ENCODE measurements around the gene ZKSCAN5. TPM values are rescaled to one million over a fixed set of nuclear protein-coding genes. Genes with fewer than 3 reads are reported as not detected.

The ZKSCAN5 gene
- total and polyA plus RNA-seq, 2 of the 8 experiments (the other 6 are each of a cell fraction or from before 2014, with no cell fraction given), result 5.3 to 13.5 TPM

GRCh38 chr7:99576251-99576650 is 71.8 kb downstream of the ZKSCAN5 start:
- Histone ChIP-seq H2BK5ac (ENCODE audit: low read depth, low read length) (no peak overlapping the region), H3K9me3 (ENCODE audit: insufficient read depth in 2 of 2, low read depth in 1 of 2, low read length in 1 of 2) (no peaks in the 10 kb centered on the region), H3K36me3 (ENCODE audit: control insufficient read depth in 2 of 4, insufficient read depth in 4 of 4, low read length in 3 of 4) (peaks cover 2 to 25% (median 18%) of the 10 kb centered on the region in 4 experiments; a peak in 7 of 8 replicates), H2BK12ac (ENCODE audit: low read depth, low read length) (no peak overlapping the region), H3K79me1 (ENCODE audit: low read depth, low read length) (no peaks in the 10 kb centered on the region), H3K79me2 (ENCODE audit: control insufficient read depth in 1 of 2, insufficient read depth in 2 of 2, low read length in 2 of 2) (no peaks in the 10 kb centered on the region), H2AFZ (ENCODE audit: low read length) (no peak overlapping the region), H4K8ac (ENCODE audit: extremely low read depth, insufficient read depth, low read length) (no peak overlapping the region), H3K4ac (replicated peaks; ENCODE audit: insufficient read length, low read depth, low read length) (no peak overlapping the region), H4K5ac (ENCODE audit: insufficient read length, low read depth, low read length) (no peak overlapping the region), H2BK20ac (ENCODE audit: low read length) (no peak overlapping the region), H3K18ac (ENCODE audit: extremely low read depth, low read length) (no peak overlapping the region), H3K4me1 (replicated peaks in 1 of 4; ENCODE audit: control insufficient read depth in 3 of 4, insufficient read depth in 4 of 4, low read length in 3 of 4) (peaks cover 0 to 8% (median 3%) of the 10 kb centered on the region in 4 experiments; a peak in 3 of 7 replicates), H2BK120ac (replicated peaks; ENCODE audit: low read depth, low read length) (no peak overlapping the region), H3K9ac (replicated peaks in 1 of 4; ENCODE audit: extremely low read depth in 1 of 4, low read depth in 3 of 4, low read length in 3 of 4) (no peak overlapping the region), H3K23me2 (ENCODE audit: low read depth, low read length) (peaks cover 8% of the 10 kb centered on the region; the same call in 1 of the 2 replicates), H3K56ac (replicated peaks; ENCODE audit: insufficient read length, low read depth, low read length) (no peak overlapping the region), H3K27ac (ENCODE audit: low read depth, low read length) (no peak overlapping the region), H3K23ac (ENCODE audit: insufficient read length) (no peak overlapping the region), H3K27me3 (replicated peaks in 1 of 4; ENCODE audit: control insufficient read depth in 3 of 4, extremely low read depth in 1 of 4, insufficient read depth in 3 of 4, low read length in 3 of 4) (no peaks in the 10 kb centered on the region), H3K4me2 (ENCODE audit: insufficient read depth in 1 of 2, low read depth in 2 of 2, low read length in 2 of 2) (no peak overlapping the region), H2BK15ac (ENCODE audit: low read length) (no peak overlapping the region), H4K91ac (replicated peaks; ENCODE audit: insufficient read length, low read length) (no peak overlapping the region), H3K14ac (ENCODE audit: insufficient read length) (no peak overlapping the region), H3K4me3 (ENCODE audit: extremely low read depth in 1 of 4, insufficient read depth in 2 of 4, low read depth in 3 of 4, low read length in 4 of 4) (no peak overlapping the region), H4K20me1 (replicated peaks in 1 of 2; ENCODE audit: control insufficient read depth in 1 of 2, insufficient read depth in 2 of 2, low read length in 2 of 2) (no peaks in the 10 kb centered on the region), H2AK5ac (ENCODE audit: low read depth, low read length) (no peak overlapping the region)
- FAIRE-seq (no peak), DNase-seq (ENCODE audit: low read depth in 1 of 2, low spot score in 2 of 2) (no peak)
- CTCF ChIA-PET (ENCODE audit: partially characterized antibody), result no interaction called here
- 69% methylated on average over 3 of the region's 3 CpGs; no CpG with 5 or more reads in 1 of the 2 experiments for WGBS, 2 experiments (ENCODE audit: extremely low coverage in 1 of 2, insufficient coverage in 1 of 2, insufficient read length in 1 of 2, insufficient replicate concordance in 2 of 2, low coverage in 1 of 2, low lambda C conversion rate in 2 of 2, missing lambda C conversion rate in 1 of 2)
- POLR2A ChIA-PET (ENCODE audit: partially characterized antibody), result interaction anchor here (0.8 to 6.5 kb wide), 4 partner anchors 10 to 41 kb away, joined by 3 to 56 read pairs (median 23); partner anchors contain the start of genes ZNF655 and ZSCAN25
- TF ChIP-seq TAF7 (optimal IDR thresholded peaks at IDR 0.05; ENCODE audit: borderline replicate concordance, low read depth, low read length) (no peak), JUND (IDR thresholded peaks at IDR 0.05; ENCODE audit: low read length) (no peak), ATF3 (IDR thresholded peaks at IDR 0.05; ENCODE audit: insufficient read depth, low read depth, low read length) (no peak), BACH1 (IDR thresholded peaks at IDR 0.05; ENCODE audit: low read length) (no peak), SP1 (IDR thresholded peaks at IDR 0.05; ENCODE audit: low read depth, low read length) (no peak), RFX5 (IDR thresholded peaks at IDR 0.05; ENCODE audit: borderline replicate concordance, low read depth, low read length) (no peak), CTBP2 (IDR thresholded peaks at IDR 0.05; ENCODE audit: borderline replicate concordance, insufficient read depth, insufficient read length, low read length) (no peak), RBBP5 (IDR thresholded peaks at IDR 0.05; ENCODE audit: borderline replicate concordance, low read depth, low read length) (no peak), POU5F1 (IDR thresholded peaks at IDR 0.05; ENCODE audit: low read depth, low read length) (no peak), EP300 (IDR thresholded peaks at IDR 0.05; ENCODE audit: borderline replicate concordance in 1 of 2, low read depth in 2 of 2, low read length in 2 of 2) (no peak), RNF2 (IDR thresholded peaks at IDR 0.05; ENCODE audit: borderline replicate concordance, low read depth, low read length, missing control alignments, poor library complexity, severe bottlenecking) (no peak), SP4 (IDR thresholded peaks at IDR 0.05; ENCODE audit: low read length) (no peak), EGR1 (IDR thresholded peaks at IDR 0.05; ENCODE audit: borderline replicate concordance, low read depth, low read length) (no peak)
